Measurements from ENCODE around the gene PRRT3.

The PRRT3 gene

DNA sequence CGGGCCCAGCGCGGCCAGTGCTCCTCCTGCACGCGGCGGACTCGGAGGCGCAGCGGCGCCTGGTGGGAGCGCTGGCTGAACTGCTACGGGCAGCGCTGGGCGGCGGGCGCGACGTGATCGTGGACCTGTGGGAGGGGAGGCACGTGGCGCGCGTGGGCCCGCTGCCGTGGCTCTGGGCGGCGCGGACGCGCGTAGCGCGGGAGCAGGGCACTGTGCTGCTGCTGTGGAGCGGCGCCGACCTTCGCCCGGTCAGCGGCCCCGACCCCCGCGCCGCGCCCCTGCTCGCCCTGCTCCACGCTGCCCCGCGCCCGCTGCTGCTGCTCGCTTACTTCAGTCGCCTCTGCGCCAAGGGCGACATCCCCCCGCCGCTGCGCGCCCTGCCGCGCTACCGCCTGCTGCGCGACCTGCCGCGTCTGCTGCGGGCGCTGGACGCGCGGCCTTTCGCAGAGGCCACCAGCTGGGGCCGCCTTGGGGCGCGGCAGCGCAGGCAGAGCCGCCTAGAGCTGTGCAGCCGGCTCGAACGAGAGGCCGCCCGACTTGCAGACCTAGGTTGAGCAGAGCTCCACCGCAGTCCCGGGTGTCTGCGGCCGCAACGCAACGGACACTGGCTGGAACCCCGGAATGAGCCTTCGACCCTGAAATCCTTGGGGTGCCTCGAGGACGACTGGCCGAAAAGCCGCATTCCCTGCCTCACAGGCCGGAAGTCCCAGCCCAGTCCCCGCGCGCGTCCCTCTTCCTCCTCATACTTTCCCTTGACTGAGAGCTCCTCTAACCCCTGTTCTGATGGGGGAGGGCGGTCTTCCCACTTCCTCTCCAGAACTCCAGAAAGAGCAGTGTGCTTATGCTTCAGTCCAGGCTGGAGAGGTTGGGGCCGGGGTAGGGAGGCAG lies 36.7 kb downstream of the PRRT3 start:
- DNase-seq (ENCODE audit: low read depth), result peak; percentile 78
- peak; percentile 55 for TF ChIP-seq MYC (IDR thresholded peaks at IDR 0.05; ENCODE audit: low read depth, low read length)
- TF ChIP-seq, protein P1, sequence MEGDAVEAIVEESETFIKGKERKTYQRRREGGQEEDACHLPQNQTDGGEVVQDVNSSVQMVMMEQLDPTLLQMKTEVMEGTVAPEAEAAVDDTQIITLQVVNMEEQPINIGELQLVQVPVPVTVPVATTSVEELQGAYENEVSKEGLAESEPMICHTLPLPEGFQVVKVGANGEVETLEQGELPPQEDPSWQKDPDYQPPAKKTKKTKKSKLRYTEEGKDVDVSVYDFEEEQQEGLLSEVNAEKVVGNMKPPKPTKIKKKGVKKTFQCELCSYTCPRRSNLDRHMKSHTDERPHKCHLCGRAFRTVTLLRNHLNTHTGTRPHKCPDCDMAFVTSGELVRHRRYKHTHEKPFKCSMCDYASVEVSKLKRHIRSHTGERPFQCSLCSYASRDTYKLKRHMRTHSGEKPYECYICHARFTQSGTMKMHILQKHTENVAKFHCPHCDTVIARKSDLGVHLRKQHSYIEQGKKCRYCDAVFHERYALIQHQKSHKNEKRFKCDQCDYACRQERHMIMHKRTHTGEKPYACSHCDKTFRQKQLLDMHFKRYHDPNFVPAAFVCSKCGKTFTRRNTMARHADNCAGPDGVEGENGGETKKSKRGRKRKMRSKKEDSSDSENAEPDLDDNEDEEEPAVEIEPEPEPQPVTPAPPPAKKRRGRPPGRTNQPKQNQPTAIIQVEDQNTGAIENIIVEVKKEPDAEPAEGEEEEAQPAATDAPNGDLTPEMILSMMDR (IDR thresholded peaks at IDR 0.05; ENCODE audit: low read depth, low read length), result no peak
- TF ChIP-seq, protein P2, sequence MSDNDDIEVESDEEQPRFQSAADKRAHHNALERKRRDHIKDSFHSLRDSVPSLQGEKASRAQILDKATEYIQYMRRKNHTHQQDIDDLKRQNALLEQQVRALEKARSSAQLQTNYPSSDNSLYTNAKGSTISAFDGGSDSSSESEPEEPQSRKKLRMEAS (IDR thresholded peaks at IDR 0.05; ENCODE audit: low read depth, low read length), result peak; percentile 73
- TF ChIP-seq POLR2A (IDR thresholded peaks at IDR 0.05; ENCODE audit: extremely low read depth, insufficient read length), result peak; percentile 57
- H3K4me3 ChIP-seq (ENCODE audit: low read depth, low read length), result peak overlapping the region; percentile 65

DNA sequence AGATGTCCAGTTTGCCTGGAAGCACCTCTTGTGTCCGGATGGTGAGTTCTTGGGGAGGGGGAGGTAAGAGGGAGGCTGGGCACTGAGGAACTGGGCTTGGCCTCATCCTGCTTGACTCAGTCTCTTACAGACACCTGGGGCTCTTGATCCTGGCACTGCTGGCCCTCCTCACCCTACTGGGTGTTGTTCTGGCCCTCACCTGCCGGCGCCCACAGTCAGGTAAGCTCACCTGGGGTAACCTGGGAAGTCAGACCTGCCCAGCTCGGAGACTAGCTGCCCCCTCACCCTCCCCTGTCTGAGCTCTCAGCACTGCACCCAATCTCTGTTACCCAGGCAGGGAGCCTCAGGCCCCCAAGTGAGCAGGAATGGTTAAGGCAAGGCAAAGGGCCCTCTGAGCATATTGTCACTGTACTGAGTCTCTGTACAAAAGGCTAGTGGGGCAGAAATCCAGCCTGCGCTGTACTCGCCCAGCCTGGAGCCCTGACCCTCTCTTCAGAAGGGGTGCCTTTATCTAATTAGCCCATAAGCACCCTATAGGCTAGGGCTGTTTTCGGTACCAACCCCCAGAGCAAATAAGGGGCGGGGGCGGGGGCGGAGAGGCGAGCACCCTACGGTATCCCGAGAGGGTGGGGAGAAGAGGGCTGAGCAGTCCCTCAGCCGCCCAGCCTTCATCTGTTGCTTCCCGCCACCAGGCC lies 37.5 kb downstream of the PRRT3 start:
- H3K4me3 ChIP-seq (ENCODE audit: low read depth, low read length), result peak overlapping the region; percentile 53
- peak; percentile 92 for DNase-seq (ENCODE audit: low read depth)
- TF ChIP-seq, protein P1 (IDR thresholded peaks at IDR 0.05; ENCODE audit: low read depth, low read length), result no peak
- no peak for TF ChIP-seq POLR2A (IDR thresholded peaks at IDR 0.05; ENCODE audit: extremely low read depth, insufficient read length)
- TF ChIP-seq MYC (IDR thresholded peaks at IDR 0.05; ENCODE audit: low read depth, low read length), result no peak
- TF ChIP-seq, protein P2 (IDR thresholded peaks at IDR 0.05; ENCODE audit: low read depth, low read length), result no peak

DNA sequence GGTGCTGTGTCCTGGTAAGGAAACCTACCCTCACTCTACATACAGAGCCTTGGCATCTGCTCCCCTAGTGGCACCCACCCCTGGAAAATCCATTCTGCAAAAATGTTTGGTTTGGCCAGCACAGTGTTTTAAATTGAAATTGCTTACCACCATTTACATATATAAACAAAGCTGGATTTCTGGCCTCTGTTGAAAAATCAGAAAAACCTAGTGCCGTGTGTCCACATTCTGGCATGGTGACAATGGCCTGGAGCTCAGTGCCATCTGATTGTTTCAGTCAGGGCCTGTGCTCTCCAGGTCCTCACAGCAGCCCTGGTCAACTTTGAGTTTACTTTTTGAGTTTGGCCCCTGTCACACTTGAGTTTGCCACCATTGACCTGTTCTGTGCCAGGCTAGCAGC lies 38.2 kb downstream of the PRRT3 start:
- TF ChIP-seq, protein P2 (IDR thresholded peaks at IDR 0.05; ENCODE audit: low read depth, low read length), result no peak
- TF ChIP-seq, protein P1 (IDR thresholded peaks at IDR 0.05; ENCODE audit: low read depth, low read length), result no peak
- TF ChIP-seq POLR2A (IDR thresholded peaks at IDR 0.05; ENCODE audit: extremely low read depth, insufficient read length) (no peak), MYC (IDR thresholded peaks at IDR 0.05; ENCODE audit: low read depth, low read length) (no peak)
- no peak overlapping the region for H3K4me3 ChIP-seq (ENCODE audit: low read depth, low read length)
- no peak for DNase-seq (ENCODE audit: low read depth)

DNA sequence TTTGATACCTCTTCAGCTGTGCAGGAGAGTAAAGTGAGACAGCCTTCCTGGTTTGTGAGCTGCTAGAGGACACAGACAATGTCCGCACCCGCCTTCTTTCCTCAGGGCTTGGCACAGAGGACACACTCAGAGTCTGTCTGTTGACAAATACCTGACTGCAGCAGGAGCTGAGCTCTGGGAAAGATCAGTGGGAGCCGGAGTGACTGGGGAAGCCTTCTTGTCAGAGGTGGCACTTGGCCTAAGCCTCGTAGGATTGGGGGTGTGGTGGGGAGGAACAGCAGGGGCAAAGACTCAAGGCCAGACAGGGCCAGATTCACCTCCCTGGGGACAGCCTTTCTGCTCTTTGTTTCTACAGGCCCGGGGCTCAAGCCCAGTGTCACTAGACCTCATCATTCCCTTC lies 38.6 kb downstream of the PRRT3 start:
- no peak overlapping the region for H3K4me3 ChIP-seq (ENCODE audit: low read depth, low read length)
- TF ChIP-seq MYC (IDR thresholded peaks at IDR 0.05; ENCODE audit: low read depth, low read length) (no peak), POLR2A (IDR thresholded peaks at IDR 0.05; ENCODE audit: extremely low read depth, insufficient read length) (no peak)
- TF ChIP-seq, protein P2 (IDR thresholded peaks at IDR 0.05; ENCODE audit: low read depth, low read length), result no peak
- DNase-seq (ENCODE audit: low read depth), result peak; percentile 64

DNA sequence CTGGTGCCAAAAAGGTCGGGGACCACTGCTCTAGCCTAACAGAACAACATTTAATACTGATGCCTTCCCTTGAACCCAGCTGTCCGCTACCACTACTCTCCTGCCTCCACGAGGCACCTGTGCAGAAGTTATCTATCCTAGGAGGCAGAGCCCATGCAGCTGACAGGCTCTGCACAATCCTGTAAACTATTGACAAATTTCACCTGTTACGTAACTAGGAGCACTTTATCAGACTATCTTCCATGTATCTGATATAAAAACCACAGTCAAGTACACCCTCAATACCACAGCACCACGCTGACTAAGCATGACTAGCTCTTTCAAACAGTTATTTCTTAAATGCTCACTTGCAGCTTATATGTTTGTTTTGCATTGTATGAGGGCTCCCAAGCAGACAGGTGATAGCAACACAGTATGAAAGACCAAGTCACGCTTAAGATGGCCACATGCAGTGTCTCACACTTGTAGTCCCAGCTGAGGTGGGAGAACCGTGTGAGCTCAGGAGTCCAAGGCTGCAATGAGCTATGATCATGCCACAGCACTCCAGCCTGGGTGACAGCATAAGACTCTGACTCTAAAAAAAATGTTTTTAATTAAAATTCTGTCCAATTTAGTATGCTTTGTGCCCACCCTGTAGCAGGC lies 39.8 kb downstream of the PRRT3 start:
- TF ChIP-seq MYC (IDR thresholded peaks at IDR 0.05; ENCODE audit: low read depth, low read length) (no peak), POLR2A (IDR thresholded peaks at IDR 0.05; ENCODE audit: extremely low read depth, insufficient read length) (no peak)
- TF ChIP-seq, protein P1 (IDR thresholded peaks at IDR 0.05; ENCODE audit: low read depth, low read length), result no peak
- TF ChIP-seq, protein P2 (IDR thresholded peaks at IDR 0.05; ENCODE audit: low read depth, low read length), result no peak
- H3K4me3 ChIP-seq (ENCODE audit: low read depth, low read length), result no peak overlapping the region
- peak; percentile 92 for DNase-seq (ENCODE audit: low read depth)
